GDM1 (cell line): ENCODE data around the gene DLG4.
"Not testable (repeated sequence)": the region's sequence is repeated elsewhere in the genome, so short reads cannot be mapped to it uniquely, and the experiment has no call there.

ENCODE experiments used
- DNase-seq: peaks from one replicate; lab custom pipeline; 2025; lab: John Stamatoyannopoulos, UW

Gene DLG4

DNA sequence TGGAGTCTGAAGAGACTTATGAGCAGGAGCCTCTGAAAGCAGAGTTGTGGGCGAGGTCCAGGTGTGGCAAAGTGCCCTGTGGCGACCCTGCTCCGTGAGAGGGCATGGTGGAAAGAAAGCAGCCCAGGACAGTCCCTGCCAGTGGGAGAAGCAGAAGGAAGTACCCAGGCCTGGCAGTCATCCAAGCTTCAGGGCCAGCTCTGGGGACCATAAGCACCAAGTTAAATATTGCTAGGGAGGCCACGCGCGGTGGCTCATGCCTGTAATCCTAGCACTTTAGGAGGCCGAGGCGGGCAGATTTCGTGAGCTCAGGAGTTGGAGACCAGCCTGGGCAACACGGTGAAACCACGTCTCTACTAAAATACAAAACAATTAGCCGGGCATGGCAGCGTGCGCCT lies 35.5 kb downstream of the DLG4 start:
- peak; percentile 27 for DNase-seq

DNA sequence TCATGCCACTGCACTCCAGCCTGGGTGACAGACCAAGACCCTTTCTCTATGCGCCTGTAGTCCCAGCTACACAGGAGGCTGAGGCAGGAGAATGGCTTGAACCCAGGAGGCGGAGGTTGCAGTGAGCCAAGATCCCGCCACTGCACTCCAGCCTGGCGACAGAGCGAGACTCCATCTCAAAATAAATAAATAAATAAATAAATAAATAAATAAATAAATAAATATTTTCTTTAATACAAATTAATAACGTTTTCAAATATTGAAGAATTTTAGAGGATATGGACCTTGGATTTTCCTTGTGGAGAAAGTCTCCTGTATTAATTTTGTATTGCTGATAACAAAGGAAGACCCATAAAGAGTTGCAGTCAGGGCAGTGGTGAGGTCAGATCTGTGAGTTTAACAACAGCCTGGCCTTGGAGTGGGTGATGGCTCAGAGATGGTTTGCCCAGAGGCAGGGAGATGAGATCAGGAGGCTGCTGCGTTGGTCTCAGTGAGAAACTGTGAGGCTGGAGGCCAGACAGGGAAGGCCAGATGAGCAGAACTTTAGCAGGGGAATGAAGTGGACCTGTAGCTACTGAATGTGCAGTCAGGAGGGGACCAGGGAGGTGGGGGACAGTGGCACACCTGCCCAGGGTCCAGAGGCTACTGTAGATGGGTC lies 36.1 kb downstream of the DLG4 start:
- DNase-seq, result no peak

DNA sequence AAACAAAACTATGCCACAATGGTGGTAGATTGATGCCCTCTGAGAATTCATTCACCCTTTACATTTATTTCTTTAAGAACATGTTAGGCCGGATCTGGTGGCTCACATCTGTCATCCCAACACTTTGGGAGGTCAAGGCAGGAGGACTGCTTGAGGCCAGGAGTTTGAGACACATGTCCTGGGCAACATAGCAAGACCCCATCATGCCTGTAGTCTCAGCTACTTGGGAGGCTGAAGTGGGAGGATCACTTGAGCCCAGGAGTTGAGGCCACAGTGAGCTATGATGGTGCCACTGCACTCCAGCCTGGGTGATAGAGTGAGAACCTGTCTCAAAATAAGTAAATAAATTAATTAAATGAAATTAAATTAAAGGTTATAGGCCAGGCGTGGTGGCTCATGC lies 37.5 kb downstream of the DLG4 start:
- not testable (repeated sequence) for DNase-seq

DNA sequence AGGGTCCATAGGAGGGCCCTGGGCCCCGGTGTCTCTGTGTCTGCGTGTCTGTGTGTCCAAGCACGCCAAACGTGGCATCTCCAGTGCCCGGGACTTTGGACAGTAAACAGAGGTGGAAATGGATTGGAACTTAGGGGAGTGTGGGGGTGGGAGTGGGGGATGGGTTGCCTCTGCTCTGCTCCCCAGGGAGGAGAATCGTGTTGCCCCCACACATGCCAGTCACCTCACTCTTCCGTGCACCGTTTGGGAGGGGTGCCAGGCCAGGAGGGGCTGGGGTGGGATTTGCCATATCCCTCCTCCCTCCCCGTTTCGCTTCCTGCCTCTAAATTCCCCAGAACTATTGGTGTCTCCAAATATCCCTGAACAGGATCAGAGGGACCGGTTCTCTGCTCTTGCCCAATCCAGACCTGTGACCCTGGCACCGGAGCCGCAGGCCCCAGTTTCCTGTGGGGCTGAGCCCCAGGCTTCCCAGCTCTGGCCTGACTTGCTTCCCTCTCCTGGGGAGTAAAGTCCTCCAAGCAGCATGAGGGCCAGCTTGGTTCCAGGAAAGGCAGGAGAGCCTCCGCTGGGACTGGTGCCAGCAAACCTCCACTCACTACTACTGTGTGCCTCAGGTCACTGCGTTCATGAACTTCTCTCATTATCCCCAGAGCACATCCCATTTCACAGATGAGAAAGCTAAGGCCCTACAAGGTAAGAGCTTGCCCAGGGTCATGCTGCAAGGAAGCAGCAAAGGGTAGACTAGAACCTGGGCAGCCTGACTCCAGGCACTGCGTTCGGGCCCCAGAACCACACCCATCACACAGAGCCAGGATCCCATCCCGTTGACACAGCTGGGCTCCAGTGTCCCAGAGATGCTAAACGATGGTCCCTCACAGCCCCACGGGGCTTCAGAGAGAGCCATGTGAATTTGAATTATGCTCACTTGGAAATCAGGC lies 40.0 kb downstream of the DLG4 start, which contains the start of gene ASGR1:
Gene ASGR1 (minus strand): TSS at position 54 of the 938 bp plus-strand sequence. CDS start 807 bp downstream, outside the sequence.
- no peak for DNase-seq

DNA sequence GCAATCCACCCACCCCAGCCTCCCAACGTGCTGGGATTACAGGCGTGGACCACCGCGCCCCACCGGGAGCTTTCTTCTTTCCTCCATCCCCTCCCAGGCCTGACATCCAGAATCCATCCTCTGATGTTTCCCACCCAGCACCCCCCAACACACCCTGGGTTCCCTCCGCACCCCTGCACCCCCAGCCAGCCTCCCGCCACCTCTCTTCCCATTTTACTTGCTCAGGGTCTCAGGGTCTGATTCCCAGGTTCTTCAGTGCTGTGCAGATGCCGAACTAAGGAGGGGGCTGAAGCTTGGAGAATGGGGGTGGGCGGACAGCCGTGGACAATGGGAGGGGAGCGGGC lies 40.7 kb downstream of the DLG4 start:
- DNase-seq, result no peak

DNA sequence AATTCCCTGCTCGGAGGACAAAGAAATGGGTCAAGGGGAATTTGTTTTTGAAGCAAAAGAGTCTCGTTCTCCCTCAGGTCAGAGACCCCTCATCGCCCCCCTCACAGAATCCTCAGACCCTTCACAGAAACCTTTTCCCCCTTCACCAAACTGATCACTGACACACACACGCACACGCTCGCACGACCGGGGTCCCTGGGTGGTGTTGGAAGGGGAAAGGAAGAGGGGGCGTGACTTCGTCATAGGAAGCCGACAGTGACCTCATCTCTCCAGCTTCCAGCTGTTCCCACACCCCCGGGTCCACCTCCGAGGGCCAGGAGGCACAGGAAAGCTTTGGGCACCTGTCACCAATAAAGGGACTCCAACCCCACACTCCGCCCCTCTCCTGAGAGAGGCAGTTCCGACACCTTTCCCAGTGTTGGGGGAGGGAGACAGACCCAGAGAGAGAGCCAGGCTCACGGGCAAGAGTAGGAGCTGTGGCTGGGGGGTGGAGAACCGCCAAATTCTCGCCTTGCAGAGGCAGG lies 41.6 kb downstream of the DLG4 start:
- no peak for DNase-seq

DNA sequence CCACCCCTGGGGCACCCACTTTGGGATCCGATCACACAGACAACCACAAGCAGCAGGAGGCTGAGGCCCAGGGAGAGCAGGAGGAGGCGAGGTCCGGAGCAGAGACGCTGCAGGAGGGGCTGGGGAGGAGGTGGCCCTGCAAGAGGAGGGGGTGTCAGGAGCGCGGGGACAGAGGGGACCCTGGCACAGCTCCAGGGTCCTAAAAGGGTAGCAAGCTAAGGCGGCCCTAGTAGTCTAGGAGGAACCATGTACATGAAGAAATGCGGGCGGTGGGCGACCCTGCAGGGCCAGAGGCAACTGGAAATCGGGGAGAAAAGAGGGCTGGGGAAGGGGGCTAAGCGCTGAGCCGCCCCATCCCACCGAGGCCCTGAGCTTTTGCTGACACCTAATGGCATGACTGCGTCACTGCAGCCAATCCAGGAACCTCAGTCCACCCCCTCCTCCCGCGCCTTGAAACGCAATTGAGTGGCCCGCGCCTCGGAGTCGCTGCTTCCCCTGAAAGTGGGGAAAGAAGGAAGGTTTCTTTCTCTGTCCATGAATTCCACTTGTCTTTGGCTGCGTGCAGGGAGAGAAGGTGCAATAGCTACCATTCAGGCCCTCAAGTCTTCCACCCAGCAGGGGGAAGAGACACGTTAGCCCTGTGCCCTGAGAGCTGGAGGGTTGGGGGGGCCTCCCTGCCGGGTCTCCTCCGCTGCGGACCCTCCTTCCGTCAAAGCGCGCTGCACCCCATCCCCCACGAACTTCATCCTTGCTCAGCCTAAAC lies 42.3 kb downstream of the DLG4 start:
- DNase-seq, result peak; percentile 58

DNA sequence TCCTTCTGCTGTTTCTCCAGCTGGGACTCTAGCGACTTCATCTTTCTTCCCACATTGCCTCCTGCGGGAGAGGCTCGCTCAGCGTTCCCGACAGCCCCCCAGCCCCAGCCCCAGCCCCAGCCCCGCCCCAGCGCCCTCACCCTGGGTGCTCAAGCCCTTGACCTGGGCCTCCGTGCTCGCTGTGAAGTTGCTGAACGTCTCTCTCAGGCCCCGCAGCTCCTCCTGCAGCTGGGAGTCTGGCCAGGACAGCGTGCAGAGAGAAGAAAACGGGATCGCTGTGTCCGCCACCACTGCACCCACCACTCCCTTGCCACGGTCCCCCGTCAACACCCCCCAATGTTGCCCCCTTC lies 42.8 kb downstream of the DLG4 start:
- DNase-seq, result no peak

DNA sequence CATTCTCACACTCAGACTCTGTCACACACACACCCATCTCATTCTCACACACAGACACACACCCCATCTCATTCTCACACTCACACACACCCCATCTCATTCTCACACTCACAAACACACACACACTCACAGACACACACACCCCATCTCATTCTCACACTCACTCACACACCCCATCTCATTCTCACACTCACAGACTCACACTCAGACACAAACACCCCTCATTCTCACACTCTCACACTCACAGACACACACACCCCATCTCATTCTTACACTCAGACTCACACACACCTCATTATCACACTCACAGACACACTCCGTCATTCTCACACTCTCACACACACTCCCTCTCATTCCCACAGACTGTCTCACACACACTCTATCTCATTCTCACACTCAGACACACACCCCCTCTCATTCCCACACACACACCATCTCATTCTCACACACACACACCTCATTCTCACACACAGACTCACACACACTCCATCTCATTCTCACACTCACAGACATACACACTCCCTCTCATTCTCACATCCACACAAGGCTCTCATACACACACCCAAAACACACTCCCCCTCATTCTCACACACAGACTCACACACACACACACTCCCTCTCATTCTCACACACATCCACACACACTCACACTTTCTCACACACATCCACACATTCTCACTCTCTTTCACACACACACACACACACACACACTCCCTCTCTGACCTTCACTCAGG lies 43.4 kb downstream of the DLG4 start:
- DNase-seq, result no peak

DNA sequence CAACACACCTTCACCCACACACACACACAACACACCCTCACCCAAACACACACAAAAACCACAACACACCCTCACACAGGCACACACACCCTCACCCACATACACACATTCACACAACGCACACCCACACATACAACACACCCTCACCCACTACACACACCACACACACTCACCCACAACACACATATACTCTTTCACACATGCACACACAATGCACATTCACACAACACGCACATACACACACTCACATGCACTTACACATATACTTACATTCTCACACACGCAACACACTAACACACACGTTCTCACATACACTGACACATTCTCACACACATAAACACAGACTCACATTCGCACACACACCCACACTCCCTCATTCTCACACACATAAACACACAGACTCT lies 44.3 kb downstream of the DLG4 start:
- no peak for DNase-seq

DNA sequence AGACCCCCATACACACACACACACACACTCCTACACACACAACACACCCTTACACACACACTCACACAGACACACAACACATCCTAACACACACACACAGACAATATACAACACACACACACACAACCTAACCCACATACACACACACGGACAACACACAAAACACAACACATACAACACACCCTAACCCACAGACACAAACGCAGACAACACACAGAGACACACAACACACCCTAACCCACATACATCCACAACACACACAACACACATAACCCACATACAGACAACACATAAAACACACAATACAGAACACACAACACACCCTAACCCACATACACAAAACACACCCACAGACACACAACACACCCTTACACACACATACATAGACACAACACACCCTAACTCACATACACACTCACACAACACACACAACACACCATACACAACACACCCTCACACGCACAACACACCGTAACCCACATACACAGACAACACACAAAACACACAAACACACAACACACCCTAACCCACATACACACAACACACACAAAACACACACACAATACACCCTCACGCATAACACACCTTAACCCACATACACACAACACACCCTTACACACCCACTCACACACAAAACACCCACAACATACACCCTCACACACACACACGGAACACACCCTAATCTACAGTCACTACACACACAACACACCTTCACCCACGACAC lies 44.9 kb downstream of the DLG4 start:
- no peak for DNase-seq

DNA sequence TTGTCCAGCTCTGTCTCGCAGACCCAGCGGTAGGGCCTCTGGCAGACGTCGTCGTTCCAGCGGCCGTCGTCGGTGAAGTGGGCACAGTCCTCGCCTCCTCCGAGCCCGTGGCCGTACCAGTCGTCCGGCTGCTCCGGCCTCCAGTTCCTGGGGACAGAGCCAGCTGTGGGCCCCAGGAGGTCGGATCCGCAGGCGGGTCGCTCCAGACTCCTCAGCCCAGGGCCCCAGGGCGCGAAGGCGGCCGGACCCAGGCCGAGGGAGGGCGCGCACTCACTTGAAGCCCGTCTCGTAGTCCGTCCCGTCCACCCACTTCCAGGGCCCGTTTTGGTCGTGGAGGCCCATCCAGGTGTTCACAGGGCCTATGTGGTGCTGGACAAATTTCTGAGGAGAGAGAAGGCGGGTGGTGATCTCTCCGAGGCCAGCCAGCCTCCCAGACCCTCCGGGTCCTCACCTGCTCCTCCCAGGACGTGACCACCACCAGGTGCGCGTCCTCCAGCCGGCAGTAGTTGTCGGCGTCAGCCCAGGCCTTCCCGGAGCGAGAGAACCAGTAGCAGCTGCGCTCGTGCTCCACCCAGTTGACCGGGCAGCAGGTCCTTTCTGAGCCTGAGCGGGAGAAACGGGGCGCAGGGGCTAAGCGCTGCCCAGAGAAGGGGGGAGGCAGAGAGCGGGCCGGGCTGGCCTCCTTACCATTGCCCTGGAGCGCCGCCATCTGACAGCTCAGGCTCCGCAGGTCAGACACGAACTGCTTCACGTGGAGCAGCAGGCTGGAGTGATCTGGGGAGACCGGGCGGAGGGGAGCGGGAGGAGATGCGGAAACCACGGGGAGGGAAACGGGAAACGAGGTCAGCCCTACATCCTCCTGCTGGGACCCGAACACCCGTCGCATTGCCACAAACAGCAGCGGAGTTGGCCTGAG lies 45.7 kb downstream of the DLG4 start:
- peak; percentile 94 for DNase-seq

DNA sequence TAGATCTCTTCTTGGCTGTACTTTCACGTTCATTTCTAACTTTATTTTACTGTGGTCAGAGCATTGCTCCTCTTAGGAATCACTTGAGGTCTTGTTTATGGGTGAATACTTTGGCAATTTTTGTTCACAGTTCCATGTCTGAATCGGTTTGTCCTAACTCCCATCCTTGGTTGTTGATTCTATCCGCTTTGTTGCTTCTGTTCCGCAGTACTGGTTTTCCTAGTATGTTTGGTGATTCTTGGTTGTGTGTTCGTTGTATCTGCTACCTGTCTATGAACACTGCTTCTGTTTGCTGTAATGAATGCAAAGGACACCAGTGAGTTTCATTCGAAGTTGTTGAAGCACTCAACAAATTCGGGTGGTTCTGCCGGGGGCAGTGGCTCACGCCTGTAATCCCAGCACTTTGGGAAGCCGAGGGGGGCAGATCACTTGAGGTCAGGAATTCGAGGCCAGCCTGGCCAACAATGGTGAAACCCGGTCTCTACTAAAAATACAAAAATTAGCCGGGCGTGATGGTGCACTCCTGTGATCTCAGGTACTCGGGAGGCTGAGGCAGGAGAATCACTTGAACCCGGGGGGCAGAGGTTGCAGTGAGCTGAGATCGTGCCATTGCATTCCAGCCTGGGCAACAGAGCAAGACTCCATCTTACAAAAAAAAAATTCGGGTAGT lies 47.0 kb downstream of the DLG4 start:
- DNase-seq, result not testable (repeated sequence)

DNA sequence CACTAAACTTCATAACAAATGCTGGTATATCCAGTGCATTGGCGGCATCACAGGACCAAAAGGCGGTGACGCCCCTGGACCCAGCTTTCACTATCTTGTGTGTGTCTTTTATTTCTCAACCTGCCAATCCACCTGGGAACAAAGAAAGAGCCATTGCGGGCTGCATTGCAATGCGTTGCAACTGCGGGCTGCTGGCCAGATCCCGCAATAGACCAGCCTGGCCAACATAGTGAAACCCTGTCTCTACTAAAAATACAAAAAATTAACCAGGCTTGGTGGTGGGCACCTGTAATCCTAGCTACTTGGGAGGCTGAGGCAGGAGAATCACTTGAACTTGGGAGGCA lies 50.1 kb downstream of the DLG4 start:
- not testable (repeated sequence) for DNase-seq

DNA sequence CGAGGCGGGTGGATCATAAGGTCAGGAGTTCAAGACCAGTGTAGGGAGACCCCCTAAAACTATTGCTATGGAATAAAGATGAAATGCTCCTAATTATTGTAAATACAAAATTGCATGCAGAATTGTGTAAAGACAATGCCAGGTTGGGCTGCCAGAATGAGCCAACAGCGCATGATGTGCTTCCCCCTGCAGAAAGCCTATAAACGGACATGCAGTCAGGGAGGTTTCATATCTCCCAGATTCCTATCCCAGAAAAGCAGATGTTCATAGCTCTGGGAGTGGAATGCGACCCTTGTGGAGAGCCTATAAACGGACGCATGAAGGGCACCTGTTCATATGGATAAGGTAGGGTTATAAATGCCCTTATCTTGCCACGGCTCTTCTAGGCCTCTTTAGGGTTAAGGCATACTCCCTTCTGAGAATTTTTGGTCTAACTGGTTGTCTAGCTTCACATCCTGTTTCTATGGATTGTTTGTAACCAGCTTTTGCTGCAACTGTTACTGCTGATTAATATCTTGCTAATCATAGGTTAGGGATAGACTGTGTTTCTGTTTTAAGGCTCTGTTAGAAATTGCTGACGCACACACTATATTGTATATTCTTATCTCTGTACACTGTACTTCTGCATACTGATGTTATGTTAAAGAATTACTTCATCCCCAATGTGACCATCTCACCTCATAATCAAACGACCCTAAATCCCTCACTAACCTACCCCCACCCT lies 50.6 kb downstream of the DLG4 start:
- not testable (repeated sequence) for DNase-seq

DNA sequence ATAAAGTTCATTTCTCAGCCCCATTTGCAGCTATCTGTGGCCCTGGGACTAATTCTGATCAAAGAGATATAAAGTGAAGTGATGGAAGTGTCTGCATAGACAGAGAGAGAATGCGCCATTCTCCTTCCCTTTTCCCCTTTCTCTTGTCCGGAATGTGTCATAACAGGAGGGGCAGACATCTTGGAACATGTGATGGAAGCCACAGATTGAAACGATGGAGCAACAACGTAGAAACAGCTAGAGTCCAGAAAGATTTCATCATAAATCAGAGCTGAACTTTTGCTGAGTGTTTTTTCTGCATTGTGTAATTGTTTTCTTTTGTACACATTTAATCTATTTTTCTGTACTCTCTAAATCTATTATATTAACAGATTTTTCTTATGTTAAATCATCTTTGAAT lies 51.8 kb downstream of the DLG4 start:
- DNase-seq, result no peak

DNA sequence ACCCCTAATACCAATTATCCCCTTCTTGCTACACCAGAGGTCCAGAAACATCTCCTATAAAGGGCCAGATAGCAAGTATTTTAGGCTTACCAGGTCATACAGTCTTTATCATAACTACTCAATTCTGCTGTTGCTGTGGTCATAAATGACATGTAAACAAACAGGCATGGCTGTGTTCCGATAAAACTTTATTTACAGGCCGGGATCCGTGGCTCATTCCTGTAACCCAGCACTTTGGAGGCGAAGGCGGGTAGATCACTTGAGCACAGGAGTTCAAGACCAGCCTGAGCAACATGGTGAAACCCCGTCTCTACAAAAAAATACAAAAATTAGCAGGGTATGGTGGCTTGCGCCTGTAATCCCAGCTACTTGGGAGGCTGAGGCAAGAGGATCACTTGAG lies 52.8 kb downstream of the DLG4 start:
- no peak for DNase-seq

DNA sequence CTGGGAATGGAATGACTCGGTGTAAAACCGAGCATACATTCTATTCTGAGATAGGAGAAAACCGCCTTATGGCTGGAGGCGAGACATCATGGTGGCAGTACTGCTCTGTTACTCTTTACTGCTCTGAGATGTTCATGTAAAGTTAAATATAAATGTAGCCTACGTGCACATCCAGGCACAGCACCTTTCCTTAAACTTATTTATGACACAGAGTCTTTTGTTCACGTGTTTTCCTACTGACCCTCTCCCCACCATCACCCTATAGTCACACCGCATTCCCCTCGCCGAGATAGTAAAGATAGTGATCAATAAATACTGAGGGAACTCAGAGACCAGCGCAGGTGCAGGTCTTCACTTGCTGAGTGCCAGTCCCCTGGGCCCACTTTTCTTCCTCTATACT lies 60.1 kb downstream of the DLG4 start:
- DNase-seq, result not testable (repeated sequence)

DNA sequence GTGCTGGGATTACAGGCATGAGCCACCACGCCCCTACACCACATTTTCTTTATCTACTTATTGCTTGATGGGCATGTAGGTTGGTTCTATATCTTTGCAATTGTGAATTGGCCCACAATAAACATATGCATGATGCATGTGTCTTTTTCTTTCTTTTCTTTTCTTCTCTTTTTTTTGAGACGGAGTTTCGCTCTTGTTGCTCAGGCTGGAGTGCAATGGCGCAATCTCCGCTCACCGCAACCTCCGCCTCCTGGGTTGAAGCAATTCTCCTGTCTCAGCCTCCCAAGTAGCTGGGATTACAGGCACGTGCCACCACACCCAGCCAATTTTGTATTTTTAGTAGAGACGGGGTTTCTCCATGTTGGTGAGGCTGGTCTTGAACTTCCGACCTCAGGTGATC lies 61.2 kb downstream of the DLG4 start:
- DNase-seq, result not testable (repeated sequence)
